HS-27A (cell line): ENCODE measurements around the gene UBAC2.
"Not testable (repeated sequence)": the region's sequence is repeated elsewhere in the genome, so short reads cannot be mapped to it uniquely, and the experiment has no call there.

Experiments
- DNase-seq: peaks from one replicate; pipeline ENCODE4 v3.0.0-alpha.2; 2012; ENCODE audit warnings: low read depth, missing footprints

The UBAC2 gene

DNA sequence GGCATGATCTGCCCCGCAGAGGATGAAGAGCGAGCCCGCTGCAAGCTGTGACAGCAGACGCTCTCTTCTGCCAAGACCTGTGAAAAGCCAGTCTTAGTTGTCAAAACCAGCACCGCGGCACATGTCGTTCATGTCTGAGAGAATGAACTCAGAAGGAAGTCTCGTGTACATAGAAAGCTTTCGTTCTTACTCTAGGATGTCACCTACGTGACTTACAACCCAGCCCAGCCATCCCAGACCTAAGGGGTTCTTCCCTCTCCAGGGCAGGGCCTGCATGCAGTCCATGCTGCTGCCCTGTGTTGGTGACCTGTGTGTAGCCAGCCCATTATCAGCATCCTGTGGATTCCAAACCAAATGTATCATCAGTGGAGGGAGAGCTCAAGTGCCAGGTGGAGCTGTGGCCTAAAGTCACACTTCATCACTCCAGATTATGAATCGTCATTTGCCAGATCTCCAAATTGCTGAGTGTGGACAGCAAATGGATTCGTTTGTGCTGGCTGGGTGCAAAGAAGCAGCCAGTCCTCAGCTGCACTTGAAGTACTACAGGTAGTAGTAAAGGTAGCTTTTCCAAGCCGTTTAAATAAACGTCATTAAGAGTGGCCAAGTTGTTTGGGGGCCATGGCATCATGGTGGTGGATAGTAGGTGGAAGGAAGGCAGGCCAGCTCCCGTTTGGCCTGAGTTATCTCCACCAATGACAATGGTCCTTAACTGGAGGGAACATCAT is 180.4 kb downstream of the UBAC2 start:
- no peak for DNase-seq

- no peak for DNase-seq
Measured at GRCh38 chr13:99381766-99382165, 181.1 kb downstream of the UBAC2 start.

DNA sequence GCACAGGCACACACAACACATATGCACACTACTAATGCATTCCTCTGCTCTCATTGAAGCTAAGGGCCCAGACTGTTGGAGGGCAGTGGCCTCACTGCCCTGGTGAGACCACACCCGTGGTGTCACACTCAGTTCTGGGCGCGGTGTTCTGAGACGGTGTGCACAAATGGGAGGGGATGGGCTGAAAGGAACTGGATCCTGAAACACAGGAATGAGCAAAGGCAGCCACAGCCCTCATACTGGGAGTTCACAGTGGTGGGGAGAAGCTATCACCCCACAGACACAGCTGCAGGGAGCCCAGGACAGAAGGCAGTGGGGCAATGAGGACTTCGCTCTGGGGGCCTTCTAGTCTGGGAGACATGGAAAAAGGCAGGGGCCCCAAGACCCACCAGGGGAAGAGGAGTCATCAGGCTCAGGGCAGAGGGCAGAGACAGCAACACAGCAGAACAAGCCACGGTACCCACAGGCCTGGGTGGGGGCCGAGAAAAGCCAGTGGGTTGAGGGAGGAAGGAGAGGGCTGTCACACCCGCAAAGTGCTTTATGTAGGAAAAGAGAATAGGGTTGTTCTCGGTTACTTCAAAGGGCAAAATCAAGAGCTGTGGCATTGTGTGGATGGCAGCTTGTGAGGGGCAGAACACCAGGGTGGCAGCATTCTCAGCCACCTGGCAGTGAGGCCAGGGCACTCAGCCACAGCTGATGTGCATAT is 181.9 kb downstream of the UBAC2 start:
- DNase-seq = no peak

DNA sequence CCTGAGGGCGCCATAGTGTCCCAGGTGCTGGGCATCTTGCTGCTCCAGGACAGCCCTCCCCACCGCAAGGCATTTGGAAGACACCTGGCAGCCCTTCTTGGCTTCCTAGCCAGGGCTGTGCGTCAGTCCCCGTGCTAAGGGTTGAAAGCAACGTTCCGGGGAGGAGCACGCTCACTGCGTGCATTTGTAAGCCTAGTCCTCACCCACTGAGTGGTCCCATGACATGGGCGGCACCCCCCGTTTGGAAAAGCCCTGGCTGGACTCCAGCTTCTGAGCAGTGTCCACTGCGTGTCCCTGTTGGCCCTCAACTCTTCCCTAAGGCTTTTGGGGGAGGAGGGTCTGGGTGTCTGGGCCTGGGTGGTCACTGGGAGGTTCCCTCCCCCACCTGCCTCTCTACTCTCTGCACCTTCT is 182.9 kb downstream of the UBAC2 start:
- DNase-seq = no peak

- no peak for DNase-seq
Measured at GRCh38 chr13:99383946-99384345, 183.3 kb downstream of the UBAC2 start.

DNA sequence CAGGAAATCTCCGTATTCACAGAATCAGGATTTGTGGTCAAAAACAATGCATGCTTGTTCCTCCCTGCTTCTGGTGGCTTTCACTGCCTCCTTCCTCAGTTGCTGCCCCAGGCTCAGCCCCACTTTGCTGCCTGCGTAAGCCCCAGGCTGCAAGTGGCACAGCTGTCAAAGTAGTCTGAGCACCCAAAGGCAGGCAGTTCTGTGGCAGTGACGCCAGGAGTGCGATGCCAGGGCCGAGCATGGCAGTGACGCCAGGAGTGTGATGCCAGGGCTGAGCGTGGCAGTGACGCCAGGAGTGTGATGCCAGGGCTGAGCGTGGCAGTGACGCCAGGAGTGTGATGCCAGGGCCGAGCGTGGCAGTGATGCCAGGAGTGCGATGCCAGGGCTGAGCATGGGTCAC is 183.8 kb downstream of the UBAC2 start:
- DNase-seq = no peak

- no peak for DNase-seq
Measured at GRCh38 chr13:99385161-99385560, 184.5 kb downstream of the UBAC2 start.

DNA sequence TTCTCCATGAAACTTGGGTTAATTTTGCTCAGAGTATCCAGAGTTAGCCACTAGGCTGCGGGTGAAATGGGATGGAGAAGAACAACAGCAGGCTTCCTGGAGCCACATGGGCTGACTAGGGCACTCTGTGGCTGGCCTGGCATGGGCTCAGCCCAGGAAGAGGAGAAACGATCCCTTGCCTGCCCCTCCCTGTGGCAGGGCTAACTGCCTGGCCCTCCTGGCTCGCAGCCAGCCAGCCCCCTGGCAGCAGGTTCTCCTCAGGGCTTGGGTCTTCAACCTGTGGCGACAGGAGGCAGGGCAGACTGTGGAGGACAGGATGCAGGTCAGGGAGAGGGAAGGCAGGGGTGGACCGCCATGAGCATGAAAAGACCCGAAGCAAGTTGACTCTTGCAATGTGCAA is 185.3 kb downstream of the UBAC2 start:
- DNase-seq = no peak

DNA sequence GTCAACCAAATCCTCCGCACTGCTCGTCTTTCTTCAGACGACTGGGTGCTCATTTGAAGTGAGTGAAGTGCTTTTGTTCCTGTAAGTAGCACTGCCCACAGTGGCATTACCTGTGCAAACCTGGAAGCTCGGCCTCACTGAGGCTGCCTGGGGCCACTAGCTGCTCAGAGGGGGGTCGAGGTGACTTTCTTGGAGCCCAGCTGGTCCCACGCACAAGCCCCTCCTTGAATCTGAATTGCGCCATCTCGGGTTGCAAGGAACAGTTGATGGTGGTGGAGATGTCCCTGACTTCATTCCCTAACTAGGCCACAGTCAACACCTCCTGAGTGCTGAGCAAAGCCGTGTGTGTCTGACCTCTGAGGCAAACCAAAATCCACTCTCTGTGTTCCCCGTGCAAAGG is 185.8 kb downstream of the UBAC2 start:
- no peak for DNase-seq

- DNase-seq = peak; percentile 2
Measured at GRCh38 chr13:99386911-99387788, 186.5 kb downstream of the UBAC2 start.

DNA sequence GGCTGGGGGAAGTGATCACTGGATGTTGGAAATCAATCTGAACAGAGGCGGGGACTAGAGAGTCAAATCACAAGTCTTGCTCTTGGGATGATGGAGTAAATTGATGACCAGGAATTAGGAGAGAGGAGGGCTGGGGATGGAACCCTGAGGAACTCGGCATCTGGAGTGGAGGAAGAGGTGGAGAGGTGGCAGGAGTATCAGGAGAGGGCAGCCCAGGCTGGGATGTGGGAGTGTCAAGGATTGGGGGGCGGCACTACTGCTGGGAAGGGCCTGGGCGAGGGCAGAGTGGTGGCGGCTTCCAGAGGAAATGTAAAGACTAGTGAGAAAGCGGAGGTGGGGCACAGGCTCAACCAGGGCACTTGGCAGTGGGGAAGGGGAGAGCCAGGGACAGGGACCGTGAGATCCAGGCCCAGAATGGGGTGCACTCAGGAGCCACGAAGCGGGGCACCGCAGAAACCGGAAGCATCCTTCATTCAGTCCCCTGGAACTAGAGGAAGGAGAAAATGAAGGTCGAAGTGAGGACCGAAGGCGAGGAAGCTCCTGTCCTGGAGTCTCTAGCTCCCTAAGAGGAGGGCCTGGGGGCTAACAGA is 187.8 kb downstream of the UBAC2 start:
- DNase-seq = no peak

DNA sequence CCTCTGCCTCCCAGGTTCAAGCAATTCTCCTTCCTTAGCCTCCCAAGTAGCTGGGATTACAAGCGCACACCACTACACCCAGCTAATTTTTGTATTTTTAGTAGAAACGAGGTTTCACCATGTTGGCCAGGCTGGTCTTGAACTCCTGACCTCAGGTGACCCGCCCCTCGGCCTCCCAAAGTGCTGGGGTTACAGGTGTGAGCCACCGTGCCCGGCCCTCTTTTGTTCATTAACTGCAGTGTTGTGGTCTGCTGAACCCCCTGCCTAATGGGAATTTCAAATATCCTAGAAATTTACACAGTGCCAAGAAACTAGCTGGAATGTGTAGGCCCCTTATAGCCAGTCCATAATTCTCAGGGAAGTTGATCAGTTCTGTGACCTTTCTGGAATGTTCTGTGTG is 188.4 kb downstream of the UBAC2 start:
- DNase-seq = not testable (repeated sequence)

- DNase-seq = no peak
Measured at GRCh38 chr13:99389520-99390304, 189.1 kb downstream of the UBAC2 start.

DNA sequence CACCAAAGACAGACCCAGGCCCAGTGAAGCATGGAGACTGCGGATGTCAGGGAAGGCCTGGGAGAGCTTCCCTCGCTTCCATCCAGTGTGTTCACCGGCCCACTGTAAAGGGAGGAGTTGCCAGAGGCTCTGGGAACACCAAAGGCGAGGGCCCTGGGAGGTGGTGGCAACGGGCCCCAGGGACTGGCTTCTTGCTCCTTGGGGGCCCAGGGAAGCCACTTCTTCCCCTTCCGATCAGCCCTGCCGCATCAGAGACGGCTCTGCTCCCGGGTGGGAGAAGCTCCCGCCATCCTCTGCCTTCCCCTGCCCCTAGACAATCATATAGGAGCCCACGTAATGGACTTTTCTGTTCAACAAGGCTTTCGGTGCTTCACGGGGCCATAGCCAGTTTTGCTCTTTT is 189.9 kb downstream of the UBAC2 start:
- DNase-seq = no peak

GRCh38 chr13:99391781-99392469 is 191.3 kb downstream of the UBAC2 start:
- no peak for DNase-seq

GRCh38 chr13:99392470-99393135 is 191.9 kb downstream of the UBAC2 start:
- DNase-seq = no peak

- DNase-seq = not testable (repeated sequence)
Measured at GRCh38 chr13:99393391-99393790, 192.7 kb downstream of the UBAC2 start.

DNA sequence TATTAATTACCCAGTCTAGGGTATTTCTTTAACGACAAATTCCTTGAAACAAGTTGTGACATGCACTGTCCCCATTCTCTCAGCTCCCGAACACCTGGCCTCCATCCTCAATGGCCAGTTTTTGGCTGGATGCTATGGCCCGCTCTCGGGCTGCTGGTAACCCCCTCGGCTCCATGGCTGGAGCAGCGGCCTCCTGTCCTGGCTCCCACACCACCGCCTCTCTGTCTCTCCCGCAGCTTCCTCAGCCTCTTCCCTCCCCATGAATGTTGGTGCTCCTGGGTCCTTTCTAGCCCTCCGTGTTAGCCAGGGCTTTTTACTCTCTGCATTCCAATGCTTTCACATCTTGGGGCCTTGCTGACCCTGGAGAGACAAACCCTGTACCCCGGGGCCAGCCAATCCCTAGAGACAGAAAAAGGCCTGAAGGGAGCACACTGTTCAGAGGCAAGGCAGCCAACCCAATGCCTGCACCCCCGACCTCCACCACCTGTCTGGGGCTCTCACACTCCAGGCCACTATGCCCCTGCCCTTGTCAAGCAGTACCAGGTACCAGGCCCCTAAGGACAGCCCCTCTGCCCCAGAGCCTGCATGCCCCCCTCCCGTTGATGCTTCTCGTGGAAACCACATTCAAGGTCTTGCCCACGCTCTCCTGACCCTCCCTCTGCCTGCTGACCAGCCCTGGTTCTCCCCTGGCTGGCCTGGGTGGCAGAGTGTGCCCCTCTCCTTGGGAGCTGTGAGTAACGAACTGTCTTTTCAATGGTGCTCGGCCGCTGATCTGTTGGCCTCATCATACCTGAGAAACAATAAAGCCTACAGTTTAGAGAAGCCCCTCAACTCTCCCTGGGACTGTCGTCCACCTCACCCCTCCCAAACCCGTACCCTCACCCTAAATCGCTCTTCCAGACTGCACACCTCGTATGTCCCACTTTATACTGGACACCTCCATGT is 193.4 kb downstream of the UBAC2 start:
- DNase-seq = no peak

- DNase-seq = no peak
Measured at GRCh38 chr13:99395436-99395835, 194.8 kb downstream of the UBAC2 start.
